IMR-90 (cell line): ENCODE results near the gene IGF1R.

Experiments
- BHLHE40 ChIP-seq: fragments of 150-350 bp; IDR thresholded peaks from 2 replicates; pipeline ENCODE4 v1.6.1; 2016; ENCODE audit warnings: mild to moderate bottlenecking, low read depth, low read length
- POLR2A ChIP-seq: IDR thresholded peaks from 2 replicates; pipeline ENCODE4 v1.6.1; 2012; ENCODE audit warnings: mild to moderate bottlenecking, low read depth, low read length
- RAD21 ChIP-seq: IDR thresholded peaks from 2 replicates; pipeline ENCODE4 v1.6.1; 2012; ENCODE audit warnings: low read length, improper control_type of control experiment
- TF ChIP-seq, protein P1 (sequence below): conservative IDR thresholded peaks from 2 replicates; pipeline ENCODE4 v1.5.1; 2012; ENCODE audit warnings: mild to moderate bottlenecking, low read depth, low read length, improper control_type of control experiment
- TF ChIP-seq, protein P2 (sequence below): fragments of 150-350 bp; IDR thresholded peaks from 2 replicates; pipeline ENCODE4 v1.6.1; 2017; ENCODE audit warnings: mild to moderate bottlenecking, antibody characterized with exemption, low read length, low read depth

DNA sequence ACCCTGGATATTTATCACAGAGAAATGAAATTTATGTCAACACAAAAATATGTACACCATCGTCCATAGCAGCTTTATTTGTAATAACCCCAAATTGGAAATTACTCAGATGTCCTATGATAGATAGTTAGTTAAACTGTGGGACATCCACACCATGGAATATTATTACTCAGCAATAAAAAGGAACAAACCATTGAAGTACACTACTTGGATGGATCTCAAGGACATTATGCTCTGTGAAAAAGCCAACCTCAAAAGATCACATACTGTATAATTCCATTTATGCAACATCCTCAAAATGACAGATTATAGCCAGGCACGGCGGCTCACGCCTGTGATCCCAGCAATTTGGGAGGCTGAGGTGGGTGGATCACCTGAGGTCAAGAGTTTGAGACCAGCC lies 246.0 kb downstream of the IGF1R start:
- TF ChIP-seq, protein P1, sequence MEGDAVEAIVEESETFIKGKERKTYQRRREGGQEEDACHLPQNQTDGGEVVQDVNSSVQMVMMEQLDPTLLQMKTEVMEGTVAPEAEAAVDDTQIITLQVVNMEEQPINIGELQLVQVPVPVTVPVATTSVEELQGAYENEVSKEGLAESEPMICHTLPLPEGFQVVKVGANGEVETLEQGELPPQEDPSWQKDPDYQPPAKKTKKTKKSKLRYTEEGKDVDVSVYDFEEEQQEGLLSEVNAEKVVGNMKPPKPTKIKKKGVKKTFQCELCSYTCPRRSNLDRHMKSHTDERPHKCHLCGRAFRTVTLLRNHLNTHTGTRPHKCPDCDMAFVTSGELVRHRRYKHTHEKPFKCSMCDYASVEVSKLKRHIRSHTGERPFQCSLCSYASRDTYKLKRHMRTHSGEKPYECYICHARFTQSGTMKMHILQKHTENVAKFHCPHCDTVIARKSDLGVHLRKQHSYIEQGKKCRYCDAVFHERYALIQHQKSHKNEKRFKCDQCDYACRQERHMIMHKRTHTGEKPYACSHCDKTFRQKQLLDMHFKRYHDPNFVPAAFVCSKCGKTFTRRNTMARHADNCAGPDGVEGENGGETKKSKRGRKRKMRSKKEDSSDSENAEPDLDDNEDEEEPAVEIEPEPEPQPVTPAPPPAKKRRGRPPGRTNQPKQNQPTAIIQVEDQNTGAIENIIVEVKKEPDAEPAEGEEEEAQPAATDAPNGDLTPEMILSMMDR = no peak
- TF ChIP-seq BHLHE40 (no peak), POLR2A (no peak), RAD21 (no peak)
- TF ChIP-seq, protein P2, sequence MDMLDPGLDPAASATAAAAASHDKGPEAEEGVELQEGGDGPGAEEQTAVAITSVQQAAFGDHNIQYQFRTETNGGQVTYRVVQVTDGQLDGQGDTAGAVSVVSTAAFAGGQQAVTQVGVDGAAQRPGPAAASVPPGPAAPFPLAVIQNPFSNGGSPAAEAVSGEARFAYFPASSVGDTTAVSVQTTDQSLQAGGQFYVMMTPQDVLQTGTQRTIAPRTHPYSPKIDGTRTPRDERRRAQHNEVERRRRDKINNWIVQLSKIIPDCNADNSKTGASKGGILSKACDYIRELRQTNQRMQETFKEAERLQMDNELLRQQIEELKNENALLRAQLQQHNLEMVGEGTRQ = no peak
